ENCODE results near the gene ROR2.
"Not testable (repeated sequence)": the region's sequence is repeated elsewhere in the genome, so short reads cannot be mapped to it uniquely, and the experiment has no call there.

The ROR2 gene

DNA sequence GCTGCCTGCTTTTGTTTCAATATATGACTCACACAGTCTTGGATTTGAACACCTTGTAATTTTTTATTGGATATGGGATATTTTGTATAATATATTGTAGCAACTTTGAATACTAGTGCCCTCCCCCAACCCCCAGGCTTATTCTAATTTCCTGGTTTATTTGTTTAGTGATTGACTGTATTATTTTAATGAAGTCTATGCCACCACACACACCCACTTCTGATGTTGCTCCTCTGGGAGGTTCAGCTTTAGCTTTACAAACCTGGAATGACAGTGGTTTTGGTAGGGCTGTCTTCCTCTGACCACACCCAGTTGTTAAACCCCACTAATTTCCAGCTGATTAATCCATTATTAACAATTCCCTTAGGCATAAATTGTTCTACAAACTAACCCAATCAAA lies 320.3 kb downstream of the ROR2 start:
- DNase-seq (ENCODE audit: low spot score), result no peak

DNA sequence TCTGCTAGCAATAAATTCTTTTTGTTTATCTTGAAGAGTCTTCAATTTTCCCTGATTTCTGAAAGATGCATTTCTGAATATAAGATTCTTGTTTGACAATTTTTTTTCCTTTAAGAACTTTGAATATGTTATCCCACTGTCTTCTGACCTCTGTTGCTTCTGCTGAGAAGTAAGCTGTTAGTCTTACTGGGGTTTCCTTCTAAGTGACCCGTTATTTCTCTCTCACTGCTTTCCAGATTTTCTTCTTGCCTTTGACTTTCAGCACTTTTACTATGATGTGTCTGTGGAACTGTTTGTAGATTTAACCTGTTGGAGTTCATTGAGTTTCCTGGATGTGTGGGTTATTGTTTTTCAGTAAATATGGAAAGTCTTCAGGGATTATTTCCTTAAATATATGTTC lies 321.1 kb downstream of the ROR2 start:
- DNase-seq (ENCODE audit: low spot score), result no peak

DNA sequence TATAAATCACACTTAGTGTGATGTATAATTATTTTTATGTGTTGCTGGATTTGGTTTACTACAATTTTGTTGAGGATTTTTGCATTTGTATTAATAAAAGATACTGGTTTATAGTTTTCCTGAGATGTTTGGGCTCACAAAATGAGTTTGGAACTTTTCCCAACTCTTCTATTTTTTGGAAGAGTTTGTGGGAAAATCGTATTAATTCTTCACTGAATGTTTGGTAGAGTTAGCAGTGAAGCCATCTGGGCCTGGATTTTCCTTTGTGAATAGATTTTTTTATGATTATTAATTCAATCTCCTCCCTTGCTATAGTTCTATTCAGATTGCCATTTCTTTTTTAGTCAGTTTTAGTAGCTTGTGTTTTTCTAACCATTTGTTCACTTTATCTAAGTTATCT lies 324.7 kb downstream of the ROR2 start:
- no peak for DNase-seq (ENCODE audit: low spot score)

DNA sequence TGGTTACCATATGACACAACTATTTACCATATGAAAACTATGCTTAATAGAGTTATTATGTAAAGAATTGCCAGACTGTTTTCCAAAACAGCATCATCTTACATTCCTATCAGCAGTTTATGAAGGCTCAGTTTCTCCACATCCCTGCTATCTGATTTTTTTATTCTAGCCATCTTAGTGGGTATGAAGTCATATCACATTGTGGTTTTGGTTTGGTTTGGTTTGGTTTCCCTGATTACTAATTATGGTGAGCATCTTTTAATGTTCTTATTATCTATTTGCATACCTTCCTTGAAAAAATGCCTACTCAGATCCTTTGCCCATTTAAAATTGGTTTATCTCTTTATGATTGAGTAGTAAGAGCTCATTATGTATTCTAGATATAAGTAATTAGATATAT lies 327.0 kb downstream of the ROR2 start:
- DNase-seq (ENCODE audit: low spot score), result peak; percentile 4

DNA sequence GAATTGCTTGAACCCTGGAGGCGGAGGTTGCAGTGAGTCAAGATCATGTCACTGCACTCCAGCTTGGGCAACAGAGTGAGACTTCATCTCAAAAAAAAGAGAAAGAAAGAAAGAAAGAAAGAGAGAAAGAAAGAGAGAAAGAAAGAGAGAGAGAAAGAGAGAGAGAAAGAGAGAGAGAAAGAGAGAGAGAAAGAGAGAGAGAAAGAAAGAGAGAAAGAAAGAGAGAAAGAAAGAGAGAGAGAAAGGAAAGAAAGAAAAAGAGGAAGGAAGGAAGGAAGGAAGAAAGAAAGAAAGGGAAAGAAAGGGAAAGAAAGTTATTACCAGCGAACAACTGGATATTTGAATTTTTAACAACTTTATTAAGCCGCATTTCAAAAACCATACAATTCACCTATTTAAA lies 327.9 kb downstream of the ROR2 start:
- DNase-seq (ENCODE audit: low spot score), result not testable (repeated sequence)

DNA sequence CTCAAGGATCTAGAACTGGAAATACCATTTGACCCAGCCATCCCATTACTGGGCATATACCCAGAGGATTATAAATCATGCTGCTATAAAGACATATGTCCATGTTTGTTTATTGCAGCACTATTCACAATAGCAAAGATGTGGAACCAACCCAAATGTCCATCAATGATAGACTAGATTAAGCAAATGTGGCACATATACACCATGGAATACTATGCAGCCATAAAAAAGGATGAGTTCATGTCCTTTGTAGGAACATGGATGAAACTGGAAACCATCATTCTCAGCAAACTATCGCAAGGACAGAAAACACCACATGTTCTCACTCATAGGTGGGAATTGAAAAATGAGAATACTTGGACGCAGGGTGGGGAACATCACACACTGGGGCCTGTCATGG lies 336.0 kb downstream of the ROR2 start:
- not testable (repeated sequence) for DNase-seq (ENCODE audit: low spot score)

DNA sequence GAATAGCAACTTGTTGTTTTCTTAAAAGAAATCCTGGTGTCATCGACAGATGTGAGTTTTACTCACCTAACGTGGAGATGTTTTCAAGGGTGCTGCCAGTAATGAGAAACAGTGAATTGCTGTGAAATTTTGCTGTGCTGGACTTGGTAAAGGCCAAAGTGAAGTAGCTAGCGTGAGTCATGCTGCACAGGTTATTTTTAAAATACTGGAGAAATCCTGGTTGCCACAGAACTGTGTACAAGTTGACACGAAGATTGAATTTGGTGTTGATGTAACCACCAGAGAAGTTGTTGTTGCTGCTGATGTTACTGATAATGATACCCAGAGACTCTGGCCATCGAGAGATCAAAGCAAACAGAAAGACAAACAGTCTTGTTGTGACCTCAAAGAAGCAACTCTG lies 338.4 kb downstream of the ROR2 start:
- DNase-seq (ENCODE audit: low spot score), result no peak

DNA sequence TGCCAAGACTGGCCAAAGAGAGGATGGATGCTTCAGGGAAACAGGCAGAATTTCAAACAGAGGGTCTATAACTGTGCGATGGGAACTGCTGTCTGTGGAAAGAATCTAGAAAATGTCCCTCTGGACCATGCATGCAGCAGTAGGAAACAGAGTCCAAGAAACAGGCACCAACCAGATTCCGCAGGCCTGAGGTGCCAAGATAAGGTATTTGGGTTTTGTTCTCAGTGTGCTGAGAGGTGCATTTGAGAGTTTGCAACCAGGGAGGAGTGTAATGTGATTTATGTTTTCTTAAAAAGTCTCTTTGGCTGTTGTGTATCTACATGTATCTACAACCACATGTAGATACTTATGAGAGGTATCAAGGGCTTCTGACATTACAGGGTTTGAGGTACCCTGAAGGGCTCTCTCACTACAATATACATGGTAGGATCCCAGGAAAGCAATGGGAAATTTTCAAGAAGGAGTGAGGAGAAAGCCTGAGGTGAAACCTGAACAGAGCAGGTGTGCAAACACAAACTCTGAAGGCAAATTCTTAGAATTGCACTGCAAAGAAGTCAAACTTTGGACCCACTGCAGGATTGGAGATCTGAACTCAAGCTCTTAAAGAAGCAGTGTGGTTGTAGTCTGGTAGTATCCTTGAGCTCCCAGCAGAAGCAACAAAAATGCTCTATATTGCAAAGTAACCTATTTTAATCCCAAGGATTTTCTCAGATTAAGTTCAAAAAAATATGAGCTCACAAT lies 343.6 kb downstream of the ROR2 start:
- no peak for DNase-seq (ENCODE audit: low spot score)

DNA sequence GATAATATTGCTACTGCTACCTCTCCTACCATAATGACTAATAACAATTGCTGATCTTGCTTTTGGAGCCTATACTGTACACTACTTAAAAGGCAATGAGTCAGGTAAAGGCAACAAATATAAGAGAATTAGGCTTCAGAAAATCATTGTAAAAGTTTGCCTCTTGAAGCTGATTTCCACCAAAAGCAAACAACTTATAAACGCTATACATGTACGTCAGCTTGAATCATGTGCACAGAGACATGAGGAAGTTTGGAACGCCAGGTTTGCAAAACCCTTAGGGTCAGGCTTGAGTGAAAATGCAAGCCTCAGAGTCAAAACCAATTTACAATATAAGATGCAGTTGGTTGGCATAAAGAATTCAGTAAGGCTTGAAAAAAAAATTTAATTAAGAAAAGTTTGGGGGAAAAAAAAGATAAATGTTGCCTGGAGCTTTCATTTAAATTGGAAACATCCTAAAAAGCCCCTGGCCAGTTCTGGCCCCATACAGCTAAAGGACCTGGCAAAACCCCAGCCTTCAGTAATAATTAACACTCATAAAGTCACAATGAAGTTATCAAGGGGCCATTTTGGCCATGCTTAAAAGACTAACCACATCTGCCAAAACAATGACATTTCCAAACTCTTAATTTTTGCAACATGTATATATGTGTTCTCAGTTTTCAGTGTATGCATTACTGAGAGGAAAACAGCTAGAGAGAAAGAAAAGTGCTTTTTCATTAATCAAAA lies 345.4 kb downstream of the ROR2 start:
- DNase-seq (ENCODE audit: low spot score), result no peak

DNA sequence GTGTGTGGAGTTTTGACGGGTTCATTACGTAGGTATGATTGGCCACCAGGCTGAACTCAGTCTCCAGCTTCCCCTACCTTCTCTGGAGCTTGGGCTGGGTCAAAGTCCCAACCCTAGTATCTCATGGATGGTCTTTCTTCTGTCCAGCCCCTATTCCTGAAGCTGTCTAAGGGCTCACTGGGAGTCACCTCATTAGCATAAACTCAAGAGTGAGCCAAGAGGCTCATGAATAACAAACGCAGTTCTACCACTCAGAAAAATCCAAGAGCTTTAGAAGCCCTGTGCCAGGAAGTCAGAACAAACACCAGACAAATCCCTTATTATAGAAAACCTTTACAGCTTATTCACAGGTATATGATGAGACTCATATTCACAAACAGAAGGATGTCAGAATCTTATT lies 346.1 kb downstream of the ROR2 start:
- DNase-seq (ENCODE audit: low spot score), result no peak

DNA sequence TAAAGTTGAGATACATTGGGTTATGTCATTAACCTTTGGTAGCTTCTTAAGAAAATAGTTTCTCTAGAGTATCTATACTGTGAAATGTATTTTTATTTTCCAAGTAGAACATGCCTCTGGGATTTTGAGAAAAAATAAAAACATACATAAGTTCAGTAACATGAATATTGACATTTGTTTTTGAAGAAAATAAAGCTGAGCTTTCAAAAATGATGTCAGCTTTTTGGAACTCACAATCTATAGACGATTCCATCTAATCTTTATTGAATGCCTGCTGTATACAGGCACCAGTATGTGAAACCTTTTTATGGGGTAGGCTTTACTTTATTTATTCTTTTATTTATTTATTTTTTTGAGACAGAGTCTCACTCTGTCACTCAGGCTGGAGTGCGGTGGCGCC lies 350.5 kb downstream of the ROR2 start:
- DNase-seq (ENCODE audit: low spot score), result no peak

DNA sequence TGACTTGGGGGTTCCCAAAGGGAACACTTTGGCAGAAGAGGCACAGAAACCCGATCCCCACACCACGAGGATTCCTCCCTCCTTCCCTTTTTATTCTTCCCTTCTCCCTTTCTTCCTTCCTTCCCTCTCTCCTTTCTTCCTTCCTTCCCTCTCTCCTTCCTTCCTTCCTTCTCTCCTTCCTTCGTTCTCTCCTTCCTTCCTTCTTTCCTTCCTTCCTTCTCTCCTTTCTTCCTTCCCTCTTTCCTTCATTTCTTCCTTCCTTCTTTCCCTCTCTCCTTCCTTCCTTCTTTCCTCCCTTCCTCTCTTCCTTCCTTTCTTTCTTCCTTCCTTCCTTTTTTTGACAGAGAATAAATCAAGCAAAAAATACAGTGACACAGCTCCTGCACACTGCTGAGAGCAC lies 358.4 kb downstream of the ROR2 start:
- no peak for DNase-seq (ENCODE audit: low spot score)

DNA sequence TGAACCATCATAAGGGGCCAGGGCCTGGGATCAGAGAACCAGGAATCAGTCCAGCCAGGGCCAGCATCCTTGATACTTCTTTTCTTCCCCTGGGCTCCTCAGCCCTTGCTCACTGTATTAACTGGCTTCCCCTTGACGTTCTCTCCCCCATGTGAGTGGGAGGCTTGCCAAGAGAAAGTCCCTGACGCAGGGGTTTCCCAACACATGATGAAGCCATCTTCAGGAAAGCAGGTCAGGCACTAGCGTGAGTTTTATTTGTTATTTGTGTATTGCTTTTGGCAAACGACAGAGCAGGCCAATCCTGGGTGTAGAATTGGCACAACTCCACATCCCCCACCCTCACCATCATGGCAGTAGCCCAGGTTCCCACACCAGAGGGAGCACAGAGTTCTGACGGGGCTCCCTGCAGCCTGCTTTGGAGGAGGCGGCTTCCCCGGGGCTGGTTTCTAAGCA lies 360.9 kb downstream of the ROR2 start:
- peak; percentile 37 for DNase-seq (ENCODE audit: low spot score)

DNA sequence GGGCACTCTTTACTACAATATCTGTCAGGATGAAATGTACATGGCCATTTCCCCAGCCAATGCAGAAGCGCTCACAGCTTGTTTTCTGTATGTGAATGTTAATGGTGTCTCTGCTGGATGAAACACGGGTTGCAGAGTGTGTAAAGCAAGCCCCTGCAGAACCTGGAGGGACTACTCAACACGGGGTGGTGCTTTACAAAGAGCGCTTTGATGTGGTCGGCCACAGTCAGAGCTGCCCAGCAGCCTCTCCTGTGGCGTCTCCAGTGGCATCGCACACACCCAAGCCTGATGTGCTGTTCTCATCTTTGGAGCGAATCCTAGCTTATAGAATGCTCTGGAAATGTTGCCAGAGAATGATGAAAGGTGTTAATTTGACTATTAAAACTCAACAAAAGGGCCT lies 363.7 kb downstream of the ROR2 start:
- DNase-seq (ENCODE audit: low spot score), result no peak

DNA sequence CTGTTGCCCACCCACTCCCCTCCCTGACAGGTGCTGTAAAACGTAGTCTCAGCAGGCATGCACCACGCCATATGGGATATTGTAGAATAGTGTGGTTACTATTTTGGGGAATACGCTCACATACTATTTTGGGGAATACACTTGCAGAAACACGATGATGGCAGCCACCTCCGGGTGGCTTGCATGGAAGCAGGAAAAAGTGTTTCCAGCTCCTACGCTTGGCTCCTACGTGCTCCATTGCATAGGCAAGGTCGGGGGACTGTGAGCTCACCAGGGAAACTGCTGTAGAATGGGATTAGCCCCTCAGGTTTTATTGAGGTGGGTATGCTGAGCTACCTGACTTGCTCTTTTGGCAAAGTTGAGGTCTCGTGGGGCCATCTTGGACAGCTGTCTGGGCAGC lies 366.1 kb downstream of the ROR2 start:
- no peak for DNase-seq (ENCODE audit: low spot score)

DNA sequence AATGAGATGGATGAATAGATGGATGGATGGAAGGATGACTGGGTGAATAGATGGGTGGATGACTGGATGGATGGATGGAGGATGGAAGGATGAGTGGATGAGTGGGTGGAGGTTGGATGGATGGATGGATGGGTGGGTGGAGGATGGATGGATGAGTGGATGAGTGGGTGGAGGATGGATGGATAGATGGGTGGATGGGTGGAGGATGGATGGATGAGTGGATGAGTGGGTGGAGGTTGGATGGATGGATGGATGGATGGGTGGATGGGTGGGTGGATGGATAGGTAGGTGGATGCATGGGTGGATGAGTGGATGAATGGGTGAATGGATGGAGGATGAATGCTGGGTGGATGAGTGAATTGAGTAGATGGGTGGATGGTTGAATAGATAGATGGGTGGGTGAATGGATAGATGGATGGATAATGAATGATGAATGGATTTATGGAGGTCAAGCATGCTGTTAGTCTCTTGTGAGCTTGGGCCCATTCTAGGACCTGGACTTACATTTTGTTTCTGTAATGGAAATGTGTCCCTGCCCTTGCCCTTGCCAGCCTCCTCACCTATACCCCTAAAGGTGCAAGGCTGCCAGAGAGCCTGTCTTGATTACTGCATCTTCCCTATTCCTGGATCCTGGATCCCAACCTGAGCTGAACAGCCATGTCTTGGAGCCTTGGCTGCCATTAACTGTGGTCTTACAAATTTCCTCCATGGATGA lies 366.7 kb downstream of the ROR2 start:
- no peak for DNase-seq (ENCODE audit: low spot score)

DNA sequence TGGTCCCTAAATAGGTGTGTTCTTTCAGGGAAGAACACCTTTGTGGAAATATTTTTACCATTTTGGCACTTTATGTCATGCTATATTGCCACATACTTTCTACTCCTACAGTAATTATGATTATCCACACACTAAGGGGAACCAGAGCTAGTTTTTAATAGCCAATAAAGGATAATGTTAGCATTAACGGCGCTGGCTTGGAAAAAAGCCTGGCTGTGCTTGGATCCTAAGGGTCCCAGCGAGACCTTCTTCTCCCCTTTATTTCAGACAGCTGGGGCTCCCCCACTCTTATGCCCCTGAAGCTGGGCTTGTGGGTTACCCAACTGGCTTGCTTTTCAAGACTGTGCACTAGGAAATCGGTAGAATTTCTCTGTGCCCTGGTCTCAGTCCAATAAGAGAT lies 367.8 kb downstream of the ROR2 start:
- no peak for DNase-seq (ENCODE audit: low spot score)

DNA sequence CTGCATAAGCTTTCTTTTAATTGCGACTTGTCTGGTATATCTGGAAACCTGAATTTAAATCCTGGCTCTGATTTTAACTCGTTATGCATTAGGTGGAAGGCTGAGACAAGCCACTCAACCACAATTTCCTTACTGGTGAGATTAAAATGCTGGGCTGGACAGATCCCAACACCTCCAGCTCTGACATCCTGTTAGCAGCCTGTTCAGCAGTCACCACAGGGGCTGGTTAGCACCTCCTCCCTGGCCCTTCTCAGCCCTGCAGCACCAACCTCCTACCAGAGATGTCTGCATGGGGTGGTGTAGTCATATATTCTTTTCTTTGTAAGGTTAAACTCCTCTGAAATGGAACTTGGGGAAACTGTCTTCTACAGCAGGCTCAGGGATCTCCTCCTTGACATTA lies 369.9 kb downstream of the ROR2 start:
- peak; percentile 13 for DNase-seq (ENCODE audit: low spot score)

DNA sequence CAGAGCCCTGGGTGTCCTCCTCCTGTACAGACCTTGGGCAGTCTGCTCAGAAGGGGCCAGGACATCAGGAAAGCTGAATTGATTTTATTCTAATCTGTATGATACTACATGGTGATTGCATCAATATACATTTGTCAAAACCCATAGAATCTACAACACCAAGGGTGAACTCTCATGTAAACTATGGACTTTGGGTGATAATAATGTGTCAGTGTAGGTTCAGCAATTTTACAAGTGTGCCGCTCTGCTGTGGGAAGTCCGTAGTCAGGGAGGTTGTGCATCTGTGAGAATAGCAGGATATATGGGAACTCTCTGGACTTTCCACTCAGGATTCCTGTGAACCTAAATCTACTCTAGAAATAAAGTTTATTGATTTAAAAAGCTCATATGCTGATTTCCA lies 371.1 kb downstream of the ROR2 start:
- DNase-seq (ENCODE audit: low spot score), result no peak

DNA sequence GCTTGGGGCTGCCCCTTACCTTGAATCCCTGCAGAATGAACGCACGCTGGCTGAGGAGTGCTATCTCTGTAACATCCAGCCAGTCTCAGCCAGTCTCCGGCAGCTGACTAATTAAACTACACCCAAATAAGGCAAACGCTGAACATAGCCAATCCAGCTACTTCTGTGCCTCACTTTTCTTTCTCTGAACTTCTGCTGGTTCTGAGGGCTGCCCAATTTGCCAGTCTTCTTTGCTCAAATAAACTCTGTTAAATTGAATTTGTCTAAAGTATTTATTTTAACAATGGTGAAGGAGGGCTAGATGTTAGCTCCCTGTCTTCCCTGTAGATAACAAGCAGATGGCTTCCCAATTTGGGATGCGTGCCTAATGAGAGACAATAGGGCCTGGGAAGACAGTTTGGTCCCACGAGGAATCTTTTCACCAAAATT lies 372.4 kb downstream of the ROR2 start:
- no peak for DNase-seq (ENCODE audit: low spot score)

DNA sequence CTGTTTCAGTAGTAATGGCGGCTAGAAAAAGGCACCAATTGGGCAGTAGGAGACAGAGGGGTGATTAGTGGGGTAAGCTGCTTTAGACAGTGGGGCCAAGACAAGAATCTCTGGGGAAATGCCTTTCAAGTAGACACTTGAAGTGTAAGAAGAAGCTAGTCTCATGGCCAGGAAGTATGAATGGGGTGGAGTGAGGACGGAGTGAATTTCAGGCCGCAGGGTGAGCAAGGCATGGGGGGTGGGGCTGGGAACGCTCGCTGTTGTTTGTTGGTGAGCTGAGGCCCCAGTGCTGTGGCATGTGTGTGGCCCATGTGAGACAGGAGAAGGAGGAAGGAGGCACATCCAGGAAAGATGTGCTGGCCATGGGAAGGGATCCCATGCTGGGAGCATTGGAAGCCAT lies 377.2 kb downstream of the ROR2 start:
- DNase-seq (ENCODE audit: low spot score), result no peak

DNA sequence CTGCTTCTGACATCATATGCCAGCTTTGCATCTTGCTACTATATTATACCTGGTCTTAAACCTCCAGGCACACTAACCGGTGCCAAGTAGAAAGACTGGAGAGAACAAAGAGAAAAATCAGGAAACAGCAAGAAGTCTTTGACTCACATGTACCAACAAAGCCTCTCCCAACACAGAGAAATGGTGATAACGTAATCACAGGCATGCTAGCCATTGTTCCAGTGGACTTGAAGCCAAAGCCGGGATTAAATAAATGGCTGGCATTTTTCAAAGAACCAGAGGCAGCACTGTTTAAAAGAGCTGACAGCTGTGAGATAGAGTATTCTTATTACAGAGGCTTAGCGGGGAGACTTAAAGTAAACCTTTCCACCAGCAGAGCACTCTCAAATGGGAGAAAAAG lies 378.0 kb downstream of the ROR2 start:
- no peak for DNase-seq (ENCODE audit: low spot score)

DNA sequence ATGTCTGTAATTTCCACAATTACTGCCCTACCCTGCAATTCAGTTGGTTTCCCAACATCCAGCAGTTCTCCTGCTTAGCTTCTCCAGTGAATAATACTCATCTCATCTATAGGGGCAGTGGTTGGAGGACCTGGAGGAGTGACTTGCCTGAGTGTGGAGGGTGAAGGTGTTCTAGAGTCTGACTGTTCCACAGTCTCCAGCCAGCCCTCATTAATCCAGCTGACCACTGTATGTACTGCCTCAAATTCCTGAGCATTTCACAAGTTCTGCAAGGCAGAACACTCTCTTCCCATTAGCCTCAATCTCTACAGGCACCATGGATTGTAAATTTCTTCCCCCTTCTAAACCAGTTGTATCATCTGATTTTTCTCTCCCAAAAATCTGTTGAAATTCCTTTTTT lies 379.0 kb downstream of the ROR2 start:
- DNase-seq (ENCODE audit: low spot score), result no peak
